Urothelium cell line (cell line): ENCODE measurements around the gene CENPM.

Experiments used
- DNase-seq: peaks from one replicate; pipeline ENCODE4 v3.0.0; 2011; ENCODE audit warnings: low spot score, mixed read lengths
- FAIRE-seq: peaks from 2 replicates; lab custom pipeline; 2011; peaks lifted over from hg19 to GRCh38; lab: Jason Lieb, UNC

The CENPM gene

DNA sequence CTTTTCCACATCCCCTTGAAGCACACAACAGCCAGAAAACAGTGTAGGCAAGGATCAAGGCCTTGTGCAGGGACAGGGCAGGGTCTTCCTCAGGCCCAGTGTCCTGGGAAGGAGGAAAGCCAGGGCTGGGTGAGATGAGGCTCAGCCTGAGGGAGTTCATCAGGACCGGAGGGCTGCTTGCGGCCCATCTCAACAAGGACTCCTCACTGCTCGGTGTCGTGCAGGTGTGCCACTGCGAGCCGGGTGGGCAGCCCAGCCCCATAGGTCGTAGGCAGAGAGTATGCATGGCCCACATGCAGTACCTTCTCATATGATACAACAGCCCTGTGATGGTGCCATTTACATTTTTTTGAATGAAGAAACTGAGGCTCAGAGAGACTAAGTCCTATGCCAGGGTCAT, 44.9 kb downstream of the CENPM start:
- DNase-seq (no peak), FAIRE-seq (no peak)

DNA sequence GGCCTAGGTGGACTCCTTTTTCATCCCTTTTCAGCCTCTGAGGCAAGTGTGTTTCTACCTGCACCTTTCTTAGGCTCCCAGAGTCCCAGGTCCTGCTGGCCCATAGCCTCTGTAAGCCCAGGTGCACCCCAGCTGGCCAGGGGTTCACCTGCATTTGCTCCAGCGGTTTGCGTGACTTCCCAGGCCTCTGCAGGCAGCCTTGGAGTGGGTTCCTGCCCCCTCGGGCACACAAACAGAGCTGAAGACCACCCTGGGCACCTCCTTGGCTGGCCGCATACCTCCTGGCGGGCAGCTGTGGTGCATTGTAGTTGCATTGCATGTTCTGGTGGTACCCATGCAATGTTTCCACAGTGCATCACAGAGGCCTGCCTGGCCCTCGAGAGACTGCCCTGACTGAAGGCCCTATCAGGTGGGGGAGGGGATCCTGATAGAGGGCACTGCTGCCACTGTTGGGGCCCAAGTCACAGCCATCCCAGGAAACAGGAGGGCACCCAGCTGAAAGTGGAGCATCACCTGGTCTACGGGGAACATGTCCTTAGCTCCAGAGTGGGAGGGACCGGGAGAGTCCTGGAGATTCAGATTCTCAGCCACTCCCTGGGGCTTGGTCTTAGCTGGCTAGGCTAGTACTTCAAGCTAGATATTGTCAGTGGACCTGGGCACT, 46.2 kb downstream of the CENPM start:
- FAIRE-seq (no peak), DNase-seq (no peak)

- FAIRE-seq (no peak), DNase-seq (no peak)
Measured at GRCh38 chr22:41899992-41900651, 46.8 kb downstream of the CENPM start.

- DNase-seq (no peak), FAIRE-seq (no peak)
Measured at GRCh38 chr22:41899110-41899509, 47.8 kb downstream of the CENPM start.

DNA sequence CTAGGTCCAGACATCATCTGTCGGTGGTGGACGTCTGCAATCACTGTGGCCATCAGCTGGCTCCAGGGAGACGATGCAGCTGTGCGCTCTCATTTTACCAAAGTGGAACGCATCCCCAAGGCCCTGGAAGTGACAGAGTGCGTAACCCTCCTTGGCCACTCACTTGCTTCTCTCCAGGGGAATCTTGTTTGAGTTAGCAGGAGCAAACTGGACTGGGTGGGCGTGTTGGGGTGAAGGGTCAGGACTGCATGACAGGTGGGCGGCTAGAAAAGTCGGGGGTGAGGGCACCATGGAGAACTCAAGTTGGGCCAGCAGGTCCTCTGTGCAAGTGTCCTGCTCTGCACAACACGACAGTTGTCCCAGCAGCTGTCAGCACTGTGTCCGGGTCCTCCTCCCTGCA, 48.3 kb downstream of the CENPM start:
- no peak for DNase-seq
- no peak for FAIRE-seq

DNA sequence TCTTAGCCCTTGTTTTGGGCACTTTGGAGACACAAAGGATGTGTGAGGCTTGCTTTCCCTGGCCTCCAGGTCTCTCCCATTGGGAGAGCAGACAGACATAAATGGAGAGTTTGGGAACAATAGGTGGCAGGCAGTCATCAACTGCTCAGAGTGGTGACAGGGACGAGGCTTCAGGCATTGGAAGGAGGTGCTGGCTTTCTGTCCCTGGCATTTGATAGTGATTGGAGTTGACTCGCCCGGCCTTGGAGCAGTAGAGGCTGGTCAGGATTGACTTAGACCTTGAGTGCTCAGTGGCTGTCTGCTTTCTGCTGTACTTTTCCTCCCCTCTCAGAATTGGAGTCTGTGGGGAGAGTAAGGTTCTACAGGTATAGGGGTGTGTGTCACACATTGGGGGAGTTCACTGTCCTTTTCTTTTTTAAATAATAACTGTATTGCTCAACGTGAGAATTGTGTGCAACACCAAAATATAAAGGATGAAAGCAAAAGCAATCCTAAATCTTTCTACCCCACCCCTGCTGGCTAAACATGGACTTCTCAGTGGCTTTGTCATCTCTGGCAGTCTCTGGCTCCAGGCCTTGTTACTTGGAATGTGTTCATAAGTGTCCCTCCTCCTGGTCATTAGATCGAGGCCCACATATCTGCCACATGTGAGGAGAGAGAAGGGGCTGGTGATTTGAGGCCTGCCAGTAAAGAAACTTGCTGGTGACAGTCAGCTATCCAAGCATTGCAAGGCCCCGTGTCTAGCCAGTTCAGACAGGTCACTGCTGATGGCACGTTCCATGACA, 53.2 kb downstream of the CENPM start:
- FAIRE-seq (no peak), DNase-seq (no peak)

DNA sequence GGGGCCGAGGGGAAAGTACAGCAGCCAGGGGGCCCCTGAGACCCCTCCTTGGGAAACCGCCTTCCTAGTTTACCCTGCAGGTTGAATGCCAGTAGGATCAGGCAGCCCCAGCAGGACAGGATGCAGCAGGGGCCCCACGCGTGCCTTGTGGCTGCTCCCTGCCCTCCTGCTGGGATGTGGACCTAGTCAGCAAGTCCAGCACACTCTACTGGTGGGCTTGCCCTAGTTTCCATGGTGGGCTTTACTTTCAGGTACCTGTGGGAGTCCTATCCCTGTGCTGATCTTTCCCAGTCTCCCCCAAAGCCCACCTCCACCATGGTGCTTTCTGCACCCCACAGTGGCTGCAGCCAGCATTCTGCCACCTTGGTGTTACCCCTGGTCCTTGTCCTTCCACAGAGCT, 54.2 kb downstream of the CENPM start:
- DNase-seq: no peak
- no peak for FAIRE-seq

DNA sequence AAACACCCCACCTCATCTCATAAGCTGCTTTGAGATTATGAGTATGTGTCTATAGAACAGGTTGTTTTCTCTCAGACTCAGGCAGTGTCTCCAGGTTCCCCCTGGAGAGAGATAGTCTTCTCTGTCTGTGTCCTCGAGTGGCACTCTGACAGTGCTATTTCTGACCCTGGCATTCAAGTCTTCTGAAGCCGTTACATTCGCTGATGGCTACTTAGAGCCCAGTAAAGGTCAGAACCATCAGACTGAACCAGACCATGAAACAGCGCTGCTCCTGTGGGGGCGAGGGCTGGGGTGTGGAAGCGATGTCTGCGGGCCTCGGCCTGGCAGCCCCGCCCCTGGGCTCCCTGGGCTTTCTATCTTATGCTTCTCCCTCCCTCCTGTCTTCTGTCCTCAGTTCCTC, 55.5 kb downstream of the CENPM start:
- no peak for DNase-seq
- no peak for FAIRE-seq
